ENCODE data around the gene PRKAG2. TPM values are rescaled to one million over a fixed set of nuclear protein-coding genes. Genes with fewer than 3 reads are reported as not detected.

PRKAG2 gene
- total RNA-seq, 1 donor from 2014 or later = 20.6 TPM

GRCh38 chr7:151773797-151774196, 103.1 kb downstream of the PRKAG2 start:
- Mint-ChIP-seq H3K27me3 (peaks cover 20% of the 10 kb centered on the region), H3K4me3 (ENCODE audit: low read depth) (no peak overlapping the region), H3K36me3 (ENCODE audit: insufficient read depth) (peaks cover 3% of the 10 kb centered on the region), H3K9me3 (ENCODE audit: low read depth) (peaks cover 8% of the 10 kb centered on the region), H3K4me1 (ENCODE audit: low read depth) (peaks cover 2% of the 10 kb centered on the region), H3K27ac (no peak overlapping the region)
- no peak for DNase-seq (ENCODE audit: low spot score, unreplicated experiment)
- no peak for TF ChIP-seq CTCF (IDR thresholded peaks at IDR 0.05; ENCODE audit: unreplicated experiment)

- no peak overlapping the region for H3K4me3 Mint-ChIP-seq (ENCODE audit: low read depth)
- DNase-seq (ENCODE audit: low spot score, unreplicated experiment) = no peak
- peaks cover 2% of the 10 kb centered on the region for H3K4me1 Mint-ChIP-seq (ENCODE audit: low read depth)
- no peak for TF ChIP-seq CTCF (IDR thresholded peaks at IDR 0.05; ENCODE audit: unreplicated experiment)
- H3K27me3 Mint-ChIP-seq = peaks cover 12% of the 10 kb centered on the region
- no peaks in the 10 kb centered on the region for H3K36me3 Mint-ChIP-seq (ENCODE audit: insufficient read depth)
- H3K27ac Mint-ChIP-seq = no peak overlapping the region
- H3K9me3 Mint-ChIP-seq (ENCODE audit: low read depth) = no peaks in the 10 kb centered on the region
These were observed 106.7 kb downstream of the PRKAG2 start for GRCh38 chr7:151770232-151770631.

GRCh38 chr7:151769188-151769821, 107.6 kb downstream of the PRKAG2 start:
- no peak for TF ChIP-seq CTCF (IDR thresholded peaks at IDR 0.05; ENCODE audit: unreplicated experiment)
- H3K4me1 Mint-ChIP-seq (ENCODE audit: low read depth) = peaks cover 2% of the 10 kb centered on the region
- no peaks in the 10 kb centered on the region for H3K36me3 Mint-ChIP-seq (ENCODE audit: insufficient read depth)
- peaks cover 14% of the 10 kb centered on the region for H3K27me3 Mint-ChIP-seq
- H3K9me3 Mint-ChIP-seq (ENCODE audit: low read depth) = no peaks in the 10 kb centered on the region
- no peak for DNase-seq (ENCODE audit: low spot score, unreplicated experiment)
- H3K27ac Mint-ChIP-seq = no peak overlapping the region
- no peak overlapping the region for H3K4me3 Mint-ChIP-seq (ENCODE audit: low read depth)

DNA sequence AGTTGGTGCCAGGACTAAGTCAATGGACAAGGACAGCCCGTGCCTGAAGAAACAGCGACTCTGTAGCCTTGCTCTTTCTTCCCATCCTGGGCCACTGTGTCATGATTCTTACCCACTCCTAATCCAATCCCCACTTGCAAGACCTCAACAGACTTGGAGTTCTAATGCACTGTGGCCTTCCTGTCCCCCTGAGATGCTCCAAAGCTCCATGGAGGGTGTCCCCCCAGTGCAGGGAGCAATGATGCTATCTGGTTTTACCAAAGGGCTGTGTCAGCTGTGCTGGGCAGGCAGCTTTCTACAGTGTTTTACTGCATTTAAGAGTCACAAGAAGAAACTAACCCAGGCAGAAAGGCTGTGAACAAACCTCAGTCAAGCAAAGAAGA, 108.1 kb downstream of the PRKAG2 start:
- peaks cover under 1% of the 10 kb centered on the region for H3K4me1 Mint-ChIP-seq (ENCODE audit: low read depth)
- no peak for DNase-seq (ENCODE audit: low spot score, unreplicated experiment)
- no peak overlapping the region for H3K4me3 Mint-ChIP-seq (ENCODE audit: low read depth)
- no peak for TF ChIP-seq CTCF (IDR thresholded peaks at IDR 0.05; ENCODE audit: unreplicated experiment)
- no peak overlapping the region for H3K27ac Mint-ChIP-seq
- no peaks in the 10 kb centered on the region for H3K36me3 Mint-ChIP-seq (ENCODE audit: insufficient read depth)
- no peaks in the 10 kb centered on the region for H3K9me3 Mint-ChIP-seq (ENCODE audit: low read depth)
- H3K27me3 Mint-ChIP-seq = peaks cover 18% of the 10 kb centered on the region

DNA sequence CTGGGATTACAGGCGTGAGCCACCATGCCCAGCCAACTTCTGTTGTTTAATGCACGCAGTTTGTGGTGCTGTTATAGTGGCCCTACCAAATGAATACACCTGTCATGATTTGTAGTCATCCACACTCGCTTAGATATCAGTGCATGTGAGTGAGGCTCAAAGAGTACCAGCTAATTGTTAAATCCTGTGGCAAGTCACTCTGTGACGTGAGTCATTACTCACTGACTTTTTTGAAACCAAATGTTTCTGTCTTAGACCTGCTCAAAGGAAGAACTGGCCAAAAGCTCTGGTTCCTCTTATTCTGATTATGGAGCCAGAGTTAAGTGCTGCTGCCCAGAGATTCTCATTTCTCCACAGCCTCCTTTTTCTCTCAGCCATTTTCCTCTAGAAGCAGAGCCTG, 109.4 kb downstream of the PRKAG2 start:
- no peak for TF ChIP-seq CTCF (IDR thresholded peaks at IDR 0.05; ENCODE audit: unreplicated experiment)
- DNase-seq (ENCODE audit: low spot score, unreplicated experiment) = no peak
- Mint-ChIP-seq H3K9me3 (ENCODE audit: low read depth) (no peaks in the 10 kb centered on the region), H3K4me3 (ENCODE audit: low read depth) (no peak overlapping the region), H3K27ac (no peak overlapping the region), H3K4me1 (ENCODE audit: low read depth) (peaks cover 2% of the 10 kb centered on the region), H3K27me3 (peaks cover 30% of the 10 kb centered on the region), H3K36me3 (ENCODE audit: insufficient read depth) (no peaks in the 10 kb centered on the region)
